RCC 7860 (cell line): Measurements from ENCODE around the gene GPI.
"Not testable (repeated sequence)": the region's sequence is repeated elsewhere in the genome, so short reads cannot be mapped to it uniquely, and the experiment has no call there.

Source experiments
- DNase-seq: peaks from one replicate; pipeline ENCODE4 v3.0.0-alpha.2; 2015; ENCODE audit warnings: low spot score
- FAIRE-seq: peaks from 2 replicates; lab custom pipeline; 2012; peaks lifted over from hg19 to GRCh38; lab: Jason Lieb, UNC

GPI gene

DNA sequence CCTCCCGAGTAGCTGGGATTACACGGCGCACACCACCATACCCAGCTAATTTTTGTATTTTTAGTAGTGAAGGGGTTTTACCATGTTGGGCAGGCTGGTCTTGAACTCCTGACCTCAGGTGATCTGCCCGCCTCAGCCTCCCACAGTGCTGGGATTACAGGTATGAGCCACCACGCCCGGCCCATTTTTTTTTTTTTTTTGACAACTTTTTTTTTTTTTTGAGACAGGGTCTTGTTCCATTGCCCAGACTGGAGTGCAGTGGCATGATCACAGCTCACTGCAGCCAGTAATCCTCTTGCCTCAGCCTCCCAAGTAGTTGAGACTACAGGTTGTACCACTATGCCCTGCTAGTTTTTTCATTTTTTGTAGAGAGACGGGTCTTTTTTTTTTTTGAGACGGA lies 35.8 kb downstream of the GPI start:
- not testable (repeated sequence) for FAIRE-seq

DNA sequence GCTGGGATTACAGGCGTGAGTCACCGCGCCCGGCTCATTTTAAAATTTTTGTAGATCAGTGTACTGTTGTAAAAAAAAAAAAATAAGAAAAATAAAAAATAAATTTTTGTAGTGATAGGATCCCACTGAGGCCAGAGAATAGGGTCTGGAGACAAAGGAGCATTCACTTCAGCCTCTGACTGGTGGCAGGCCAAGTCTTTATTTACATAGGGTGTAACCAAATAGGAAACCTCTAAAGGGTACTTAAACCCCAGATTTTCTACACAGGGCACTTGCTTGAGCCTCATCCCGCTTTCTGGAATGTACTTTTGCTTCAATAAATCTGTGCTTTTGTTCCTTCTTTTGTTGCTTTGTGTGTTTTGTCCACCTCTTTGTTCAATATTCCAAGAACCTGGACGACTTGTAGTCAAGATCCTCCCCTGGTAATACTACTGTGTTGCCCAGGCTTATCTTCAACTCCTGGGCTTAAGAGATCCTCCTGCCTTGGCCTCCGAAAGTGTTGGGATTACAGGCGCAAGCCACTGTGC lies 37.1 kb downstream of the GPI start:
- DNase-seq (no peak), FAIRE-seq (no peak)

More for the DNA sequence above, 35.8 kb downstream of the GPI start:
- not testable (repeated sequence) for DNase-seq

DNA sequence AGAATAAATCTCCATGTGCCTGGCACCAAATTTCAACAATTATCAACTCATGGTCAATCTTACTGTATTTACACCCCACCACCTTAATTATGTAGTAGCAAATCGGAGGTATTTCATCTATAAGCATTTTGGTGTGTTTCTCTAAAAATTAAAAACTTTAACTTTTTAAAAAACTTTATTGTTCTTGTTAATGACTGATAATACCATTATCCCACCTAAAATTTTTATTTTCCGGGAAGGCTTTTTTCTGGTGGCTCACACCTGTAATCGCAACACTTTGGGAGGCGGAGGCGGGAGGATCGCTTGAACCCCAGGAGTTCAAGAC lies 38.8 kb downstream of the GPI start:
- DNase-seq (no peak), FAIRE-seq (no peak)

DNA sequence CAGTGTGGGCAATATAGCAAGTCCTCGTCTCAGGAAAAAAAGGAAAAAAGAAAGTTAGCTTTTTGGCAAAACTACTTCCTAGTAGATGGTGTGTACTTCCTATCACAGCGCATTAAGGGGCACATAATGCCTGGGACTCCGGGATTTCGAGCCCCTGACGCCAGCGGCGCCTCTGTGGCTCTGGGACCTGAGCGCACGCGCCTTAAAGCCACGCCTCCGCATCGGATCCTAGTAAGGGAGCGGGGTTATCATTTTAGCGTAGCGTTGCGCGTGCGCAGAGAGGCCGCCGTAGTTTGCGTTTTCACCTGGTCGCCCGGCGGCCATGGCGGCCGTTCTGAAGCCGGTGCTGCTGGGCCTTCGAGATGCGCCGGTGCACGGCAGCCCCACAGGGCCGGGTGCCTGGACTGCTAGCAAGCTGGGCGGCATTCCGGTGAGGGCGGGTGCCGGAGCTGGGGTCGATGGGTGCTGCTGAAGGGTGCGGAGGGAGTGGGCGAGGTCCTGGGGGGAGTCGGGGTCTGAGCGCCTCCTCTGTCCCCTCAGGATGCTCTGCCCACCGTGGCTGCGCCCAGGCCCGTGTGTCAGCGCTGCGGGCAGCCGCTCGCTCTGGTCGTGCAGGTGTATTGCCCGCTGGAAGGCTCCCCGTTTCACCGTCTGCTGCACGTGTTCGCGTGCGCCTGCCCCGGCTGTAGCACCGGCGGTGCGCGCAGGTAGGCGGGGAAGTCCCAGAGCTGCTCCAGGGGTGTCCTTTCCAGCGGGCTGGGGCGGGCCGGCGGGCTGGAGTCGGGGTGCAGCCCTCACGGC lies 39.3 kb downstream of the GPI start, which contains the start of gene PDCD2L:
Gene PDCD2L (plus strand): TSS at position 291 of the 801 bp plus-strand sequence. CDS start 32 bp downstream, at position 323.
- DNase-seq, result peak; percentile 77
- FAIRE-seq, result no peak

DNA sequence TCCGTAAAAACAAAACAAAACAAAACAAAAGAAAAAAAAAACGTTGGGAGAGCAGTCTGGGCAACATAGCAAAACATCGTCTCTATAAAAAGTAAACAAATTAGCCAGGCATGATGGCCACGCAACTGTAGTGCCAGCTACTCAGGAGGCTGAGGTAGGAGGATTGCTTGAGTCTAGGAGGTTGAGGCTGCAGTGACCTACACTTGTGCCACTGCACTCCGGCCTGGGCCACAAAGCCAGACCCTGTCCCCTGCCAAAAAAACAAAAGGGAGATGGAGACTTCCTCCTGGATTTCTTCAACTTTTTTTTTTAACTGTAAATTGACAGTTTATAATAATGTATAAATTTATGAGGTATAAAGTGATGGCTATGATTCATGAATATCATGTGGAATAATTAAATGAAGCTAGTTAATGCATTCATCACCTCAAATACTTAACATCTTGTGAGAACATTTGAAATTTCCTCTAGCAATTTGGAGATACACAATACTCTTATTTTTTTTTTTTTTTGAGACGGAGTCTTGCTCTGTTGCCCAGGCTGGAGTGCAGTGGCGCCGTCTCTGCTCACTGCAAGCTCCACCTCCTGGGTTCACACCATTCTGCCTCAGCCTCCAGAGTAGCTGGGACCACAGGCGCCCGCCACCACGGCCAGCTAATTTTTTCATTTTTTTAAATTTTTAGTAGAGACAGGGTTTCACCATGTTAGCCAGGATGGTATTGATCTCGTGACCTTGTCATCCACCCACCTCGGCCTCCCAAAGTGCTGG lies 41.1 kb downstream of the GPI start:
- FAIRE-seq, result no peak

DNA sequence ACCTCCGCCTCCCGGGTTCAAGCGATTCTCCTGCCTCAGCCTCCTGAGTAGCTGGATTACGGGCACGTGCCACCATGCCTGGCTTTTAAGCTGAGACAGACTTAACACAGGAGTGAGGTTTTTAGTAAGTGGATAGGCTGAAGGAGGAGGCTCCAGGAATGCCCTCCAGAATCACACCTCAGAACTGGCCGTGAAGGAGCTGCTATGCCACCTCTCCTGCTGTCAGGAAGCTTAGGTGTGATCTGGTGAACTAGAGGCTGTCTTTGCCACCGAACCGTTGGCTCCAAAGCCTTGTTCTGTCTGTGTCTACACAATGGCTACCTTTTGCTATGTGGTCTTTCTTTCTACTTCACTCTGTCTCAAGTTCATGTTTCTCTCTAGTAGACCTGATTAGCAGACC lies 43.4 kb downstream of the GPI start:
- DNase-seq, result no peak
- no peak for FAIRE-seq

More for the DNA sequence above, 41.1 kb downstream of the GPI start:
- no peak for DNase-seq

DNA sequence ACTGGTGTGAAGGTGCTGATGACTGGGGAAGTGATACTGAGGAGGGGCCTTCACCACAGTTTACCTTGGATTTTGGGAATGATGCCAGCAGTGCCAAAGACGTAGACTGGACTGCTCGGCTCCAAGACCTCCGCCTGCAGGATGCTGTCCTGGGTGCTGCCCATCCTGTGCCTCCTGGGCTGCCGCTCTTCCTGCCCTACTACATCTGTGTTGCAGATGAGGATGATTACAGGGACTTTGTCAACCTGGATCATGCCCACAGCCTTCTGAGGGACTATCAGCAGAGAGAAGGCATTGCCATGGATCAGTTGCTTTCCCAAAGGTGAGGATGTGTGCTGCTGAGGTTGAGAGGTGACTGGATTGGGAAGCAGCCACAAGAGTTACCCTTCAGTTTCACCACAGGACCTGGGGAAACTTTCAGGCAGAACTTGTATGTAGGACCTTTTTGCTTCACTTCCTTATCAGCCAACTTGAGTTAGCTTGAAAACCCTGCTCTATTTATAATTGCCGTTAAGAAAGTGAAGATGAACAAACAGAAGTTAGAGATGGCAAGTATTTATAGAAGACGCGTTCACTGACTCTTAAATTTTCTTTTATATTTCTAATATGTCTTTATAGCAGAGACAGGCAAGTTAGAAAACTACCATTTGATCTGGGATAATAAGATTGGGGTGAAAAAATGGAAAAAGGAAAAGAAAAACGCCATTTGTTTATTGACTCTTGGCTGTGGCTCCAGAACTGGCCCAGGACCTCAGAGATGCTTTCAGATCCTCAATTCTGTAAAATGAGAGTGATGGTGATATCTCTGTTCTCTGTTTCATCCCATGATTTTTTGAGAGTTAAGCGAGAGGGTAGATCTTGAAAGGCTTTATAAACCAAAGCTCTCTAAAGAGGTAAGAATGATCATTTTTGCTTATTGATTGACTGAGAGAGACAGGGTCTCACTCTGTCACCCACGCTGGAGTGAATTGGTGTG lies 44.5 kb downstream of the GPI start:
- DNase-seq, result no peak
- FAIRE-seq, result no peak

DNA sequence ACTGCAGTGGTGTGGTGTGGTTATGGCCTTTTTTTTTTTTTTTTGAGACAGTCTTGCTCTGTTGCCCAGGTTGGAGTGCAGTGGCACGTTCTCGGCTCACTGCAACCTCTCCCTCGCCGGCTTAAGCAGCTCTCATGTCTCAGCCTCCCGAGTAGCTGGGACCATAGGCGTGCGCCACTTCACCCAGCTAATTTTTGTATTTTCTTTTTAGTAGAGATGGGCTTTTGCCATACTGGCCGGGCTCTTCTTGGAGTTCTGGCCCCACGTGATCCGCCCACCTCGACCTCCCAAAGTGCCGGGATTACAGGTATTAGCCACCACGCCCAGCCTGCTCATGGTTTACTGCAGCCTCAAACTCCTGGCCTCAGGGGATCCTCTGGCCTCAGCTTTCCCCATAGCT lies 46.2 kb downstream of the GPI start:
- DNase-seq, result no peak
- FAIRE-seq, result no peak

DNA sequence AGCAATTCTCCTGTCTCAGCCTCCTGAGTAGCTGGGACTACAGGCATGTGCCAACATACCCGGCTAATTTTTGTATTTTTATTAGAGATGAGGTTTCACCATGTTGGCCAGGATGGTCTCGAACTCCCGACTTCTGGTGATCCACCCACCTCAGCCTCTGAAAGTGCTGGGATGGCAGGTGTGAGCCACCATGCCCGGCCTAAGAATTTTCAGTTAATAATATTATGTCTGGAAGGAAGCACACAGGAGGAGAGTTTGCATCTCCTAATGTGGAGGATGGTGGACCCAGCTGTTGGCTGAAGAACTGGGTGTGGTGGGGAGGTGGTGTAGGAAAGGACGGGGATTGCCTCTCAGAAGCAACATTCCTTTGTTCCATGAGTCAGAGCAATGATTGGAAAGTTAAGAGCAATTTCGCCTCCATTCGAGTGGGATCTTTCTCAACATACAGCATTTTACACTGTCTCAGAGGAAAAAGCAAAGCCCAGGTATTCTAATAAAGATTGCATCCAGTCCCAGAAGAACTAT lies 51.1 kb downstream of the GPI start:
- no peak for FAIRE-seq
- no peak for DNase-seq

DNA sequence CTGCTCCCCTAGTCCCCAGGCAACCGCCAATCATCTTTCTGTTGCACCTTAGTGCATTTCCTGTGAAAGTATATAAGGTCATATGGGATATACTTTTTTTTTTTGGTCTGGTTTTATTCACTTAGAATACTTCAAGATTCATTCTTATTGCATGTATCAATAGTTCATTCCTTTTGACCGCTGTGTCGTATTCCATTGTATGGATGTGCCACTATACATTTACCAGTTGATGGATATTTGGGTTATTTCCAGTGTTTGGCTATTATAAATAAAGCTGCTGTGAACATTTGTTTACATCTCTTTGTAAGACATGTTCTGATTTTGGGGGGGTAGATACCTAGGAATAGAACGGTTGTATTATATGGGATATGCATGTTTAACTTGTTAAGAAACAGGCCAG lies 53.3 kb downstream of the GPI start:
- no peak for FAIRE-seq

DNA sequence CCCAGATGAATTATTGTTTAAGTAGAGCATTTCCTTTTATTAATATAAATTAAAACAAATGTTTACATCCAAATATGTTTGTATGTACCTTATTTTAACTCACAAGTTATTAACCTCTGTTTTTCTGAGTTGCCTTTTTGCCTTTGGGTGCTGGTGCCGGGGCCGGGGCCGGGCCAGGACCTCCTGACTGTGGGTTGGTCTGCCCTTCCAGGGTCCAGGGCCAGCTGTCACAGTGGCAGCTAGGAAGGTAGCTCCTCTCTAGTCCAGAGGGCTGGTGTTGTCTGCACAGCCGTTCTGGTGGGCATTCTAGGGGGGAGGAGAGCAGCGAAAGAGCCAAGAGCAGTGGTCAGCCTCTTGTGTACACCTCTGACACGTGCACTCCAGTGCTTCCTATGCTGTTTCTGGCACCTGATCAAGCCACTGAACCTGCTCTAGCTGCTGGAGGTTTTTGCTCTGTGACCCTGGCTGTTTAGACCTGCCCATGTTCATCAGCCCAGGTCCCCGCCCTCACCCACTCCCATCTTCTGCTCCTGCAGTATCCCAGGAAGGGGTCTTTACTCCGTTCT lies 61.2 kb downstream of the GPI start:
- FAIRE-seq (no peak), DNase-seq (no peak)

More for the DNA sequence above, 53.3 kb downstream of the GPI start:
- no peak for DNase-seq

DNA sequence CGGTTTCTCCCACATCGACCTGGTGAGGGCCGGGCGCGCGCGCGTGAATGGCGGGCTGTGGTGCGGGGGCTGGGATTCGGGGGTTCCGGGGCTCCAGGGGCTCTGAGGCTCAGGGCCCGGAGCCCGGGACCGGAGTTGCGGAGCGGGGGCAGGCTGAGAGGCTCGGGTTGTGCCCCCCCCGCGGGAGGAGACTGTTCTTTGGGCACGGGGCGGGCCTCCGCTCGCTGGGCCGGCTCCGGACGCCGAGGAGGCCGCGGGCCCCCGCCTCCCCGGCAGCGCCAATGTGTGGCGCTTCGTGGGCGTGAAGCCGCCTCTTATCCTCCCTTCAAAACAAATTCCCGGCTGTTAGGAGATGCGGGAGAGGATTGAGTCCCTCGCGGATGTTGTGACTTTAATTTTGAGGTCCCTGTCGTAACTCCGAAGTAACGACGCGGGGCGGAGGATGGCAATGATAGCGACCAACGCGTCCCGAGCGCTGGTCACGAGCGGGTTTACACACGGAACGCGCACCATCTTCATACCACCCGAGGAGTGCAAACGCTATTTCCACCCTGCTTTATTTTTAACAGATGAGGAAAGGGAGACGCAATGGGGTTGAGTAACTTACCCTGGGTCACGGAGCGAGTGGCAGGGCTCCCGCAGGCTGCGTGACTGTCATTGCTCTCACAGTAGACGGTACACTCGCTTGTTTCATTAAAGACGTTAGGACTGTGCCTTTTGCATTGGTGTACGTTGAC lies 63.7 kb downstream of the GPI start:
- FAIRE-seq, result no peak
- no peak for DNase-seq

DNA sequence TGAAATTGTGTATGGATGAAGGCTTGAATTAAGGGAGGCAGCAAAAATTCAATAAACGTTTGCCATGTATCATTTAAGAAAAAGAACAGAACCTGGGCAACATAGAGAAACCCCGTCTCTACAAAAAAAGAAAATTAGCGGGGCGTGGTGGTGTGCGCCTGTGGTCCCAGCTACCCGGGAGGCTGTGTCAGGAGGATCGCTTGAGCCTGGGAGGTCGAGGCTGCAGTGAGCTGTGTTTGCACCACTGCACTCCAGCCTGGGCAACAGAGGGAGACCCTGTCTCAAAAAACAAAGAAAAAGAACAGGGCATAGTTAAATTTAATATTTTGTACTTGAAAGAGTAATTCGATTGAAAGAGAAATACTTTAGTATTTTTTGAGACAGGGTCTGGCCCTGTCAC lies 64.6 kb downstream of the GPI start:
- DNase-seq, result no peak
- no peak for FAIRE-seq

DNA sequence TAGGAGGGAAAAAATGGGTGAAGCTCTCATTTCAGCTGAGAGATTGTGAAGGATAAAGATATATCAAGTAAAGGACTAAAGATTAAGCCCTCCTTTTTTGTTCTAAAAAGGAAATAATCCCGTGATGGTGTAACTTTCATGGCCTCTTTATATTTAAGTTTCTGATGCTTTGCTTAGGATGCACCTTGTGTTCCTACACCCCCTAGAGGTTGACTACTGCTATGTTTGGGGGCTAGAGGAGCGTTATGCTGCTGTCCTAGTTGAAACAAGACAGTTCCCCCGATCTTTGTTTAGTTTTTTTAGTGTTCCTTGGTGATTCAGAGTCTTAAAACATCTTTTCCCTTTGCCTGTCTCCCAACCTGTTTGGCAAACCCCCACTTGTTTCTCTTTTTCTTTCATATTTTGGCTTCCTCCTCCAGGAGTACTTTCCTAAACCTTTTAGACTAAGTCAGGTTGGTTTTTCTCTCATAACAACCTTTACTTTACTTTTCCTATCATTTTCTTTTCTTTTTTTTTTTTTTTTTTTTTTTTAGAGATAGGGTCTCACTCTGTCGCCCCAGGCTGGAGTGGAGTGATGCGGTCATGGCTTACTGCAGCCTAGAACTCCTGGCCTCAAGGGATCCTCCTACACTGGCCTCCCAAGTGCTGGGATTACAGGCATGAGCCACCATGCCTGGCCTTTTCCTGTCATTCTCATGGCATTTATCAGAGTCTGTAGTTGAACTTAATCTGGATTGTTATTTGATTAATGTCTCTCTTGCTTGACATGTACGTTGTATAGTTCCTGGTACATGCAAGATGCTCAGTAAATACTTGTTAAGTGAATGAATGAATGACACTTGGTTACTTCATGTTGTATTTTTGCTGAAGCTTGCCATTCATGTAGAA lies 66.0 kb downstream of the GPI start:
- FAIRE-seq (peak; percentile 5), DNase-seq (no peak)

DNA sequence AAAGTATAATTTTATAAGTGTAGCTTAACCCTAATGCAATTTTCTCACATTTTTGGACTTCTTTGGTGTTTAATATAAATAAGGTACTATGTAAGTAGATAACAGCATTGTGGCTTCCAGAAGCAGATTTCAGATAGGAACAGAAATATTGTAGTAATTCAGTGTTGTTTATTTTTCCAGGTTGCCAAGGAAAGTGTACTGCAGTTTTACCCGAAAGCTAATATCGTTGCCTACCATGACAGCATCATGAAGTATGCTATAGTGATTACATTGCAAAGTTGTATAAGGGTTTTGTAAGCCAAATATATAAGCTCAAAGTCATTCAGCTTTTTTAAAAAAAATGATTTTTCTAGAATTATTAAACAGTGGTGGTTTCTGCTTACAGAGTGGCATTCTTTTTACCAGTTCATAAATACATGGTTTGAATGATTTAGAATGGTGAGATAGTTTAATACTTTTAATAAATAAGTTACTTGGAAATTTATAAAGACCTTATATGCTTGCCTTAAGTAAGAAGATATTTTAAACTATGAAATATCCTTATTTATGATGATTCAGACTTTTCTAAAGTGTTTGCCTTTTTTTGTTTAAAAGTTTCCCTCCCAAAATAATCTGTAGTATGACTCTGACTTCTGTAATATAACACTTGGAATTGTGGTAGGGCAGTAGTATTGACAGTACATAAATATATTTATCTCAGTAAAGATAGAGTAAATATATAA lies 66.8 kb downstream of the GPI start:
- FAIRE-seq (no peak), DNase-seq (no peak)

DNA sequence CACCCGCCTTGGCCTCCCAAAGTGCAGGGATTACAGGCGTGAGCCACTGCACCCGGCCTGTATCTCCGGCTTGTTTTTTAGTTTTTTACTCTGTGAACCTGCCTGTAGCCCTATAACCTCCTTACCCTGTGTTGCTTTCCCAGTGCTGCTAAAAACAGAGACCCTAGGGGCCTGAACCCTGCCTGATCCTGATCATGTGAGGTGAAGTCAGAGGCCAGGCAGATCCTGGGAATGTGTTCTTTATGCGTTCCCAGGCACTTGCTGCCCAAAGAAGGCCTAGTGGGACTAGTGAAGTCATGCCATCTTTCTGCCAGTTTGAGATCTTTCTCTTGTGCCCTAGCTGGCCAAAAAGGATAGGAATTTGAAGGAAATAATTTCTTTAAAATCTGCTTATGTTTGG lies 67.8 kb downstream of the GPI start:
- DNase-seq (no peak), FAIRE-seq (no peak)

DNA sequence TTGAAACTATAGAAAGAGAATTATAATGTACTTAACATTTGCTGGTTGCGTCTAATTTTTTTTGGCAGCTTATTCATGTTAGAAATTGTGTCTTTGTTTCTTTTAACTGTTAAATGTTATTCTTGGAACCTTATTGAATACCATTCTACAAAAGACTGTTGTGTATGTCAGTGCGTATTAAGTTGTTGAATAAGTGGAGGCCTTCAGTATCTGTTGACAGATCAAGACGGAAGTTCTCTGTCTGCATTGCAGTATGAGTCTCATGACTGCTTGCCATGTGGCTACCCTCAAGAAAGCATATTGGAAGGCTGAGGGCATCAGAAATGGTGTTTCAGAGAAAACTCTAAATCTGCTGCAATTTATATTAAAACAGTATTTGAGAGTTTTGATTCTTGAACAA lies 71.7 kb downstream of the GPI start:
- no peak for DNase-seq
- no peak for FAIRE-seq

DNA sequence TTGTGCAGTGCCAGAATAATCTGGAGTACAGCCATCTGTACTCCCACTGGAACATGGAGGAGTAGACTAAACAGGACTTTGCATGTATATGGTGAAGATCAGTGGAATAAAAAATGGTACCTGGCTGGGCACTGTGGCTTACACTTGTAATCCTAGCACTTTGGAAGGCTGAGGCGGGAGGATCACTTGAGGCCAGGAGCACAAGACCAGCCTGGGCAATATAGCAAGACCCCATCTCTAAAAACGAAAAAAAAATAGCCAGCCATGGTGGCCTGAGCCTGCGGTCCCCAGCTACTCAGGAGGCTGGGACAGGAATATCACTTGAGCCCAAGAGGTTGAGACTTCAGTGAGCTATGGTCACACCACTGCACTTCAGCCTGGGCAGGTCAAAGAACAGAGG lies 83.2 kb downstream of the GPI start:
- FAIRE-seq, result no peak
- DNase-seq, result no peak
